HG03558 (cell line): ENCODE data around the gene KIAA0408.

ENCODE experiments used
- ATAC-seq: cut with Tn5 transposase; IDR thresholded peaks from one replicate; pipeline ENCODE4 v1.9.1; 2021; ENCODE audit warnings: moderate number of reproducible peaks; ENCODE audit not compliant: unreplicated experiment; ENCODE audit errors: extremely low read depth

KIAA0408 gene

GRCh38 chr6:127459231-127459641, at the start of gene KIAA0408:
Gene KIAA0408, minus strand, starts transcription at chr6:127459389. Its CDS starts 5,408 bp downstream, at chr6:127453981.
- ATAC-seq: no peak

- ATAC-seq: no peak
Measured at GRCh38 chr6:127506894-127507293, 47.7 kb upstream of the KIAA0408 start.

GRCh38 chr6:127503022-127503421, 43.8 kb upstream of the KIAA0408 start:
- no peak for ATAC-seq

DNA sequence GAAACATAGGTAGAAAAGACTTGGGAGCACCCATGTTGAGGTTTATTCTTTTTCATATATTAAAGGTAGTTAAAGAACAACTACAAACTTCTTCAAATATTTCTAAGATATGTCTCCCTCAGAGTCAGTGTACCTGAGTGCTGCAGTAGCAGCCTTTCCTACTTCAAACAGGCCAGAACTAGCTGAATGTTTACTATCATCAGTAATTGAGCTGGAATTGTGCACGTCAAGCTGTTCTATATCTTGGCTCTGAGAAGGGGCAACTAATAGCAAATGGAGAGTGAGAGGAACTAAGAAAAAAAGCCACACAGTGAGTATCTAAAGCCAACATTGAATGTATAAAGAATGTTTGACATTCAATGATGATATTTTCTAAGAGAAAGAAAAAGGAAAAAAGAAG, 38.2 kb upstream of the KIAA0408 start:
- ATAC-seq: no peak

DNA sequence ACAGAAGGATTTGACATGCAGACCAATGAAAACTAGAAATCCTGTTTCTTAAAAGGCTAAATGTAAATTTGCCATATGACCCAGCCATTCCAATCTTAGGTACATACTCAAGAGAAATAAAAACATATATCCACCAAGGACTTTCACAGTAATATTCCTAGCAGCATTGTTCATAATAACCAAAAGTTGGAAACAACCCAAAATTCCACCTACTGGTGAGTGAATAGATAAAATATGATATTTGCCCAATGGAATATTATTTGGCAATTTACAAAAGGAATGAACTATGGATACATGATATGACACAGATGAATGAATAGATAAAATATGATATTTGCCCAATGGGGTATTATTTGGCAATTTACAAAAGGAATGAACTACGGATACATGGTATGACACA, 37.3 kb upstream of the KIAA0408 start:
- ATAC-seq: no peak

DNA sequence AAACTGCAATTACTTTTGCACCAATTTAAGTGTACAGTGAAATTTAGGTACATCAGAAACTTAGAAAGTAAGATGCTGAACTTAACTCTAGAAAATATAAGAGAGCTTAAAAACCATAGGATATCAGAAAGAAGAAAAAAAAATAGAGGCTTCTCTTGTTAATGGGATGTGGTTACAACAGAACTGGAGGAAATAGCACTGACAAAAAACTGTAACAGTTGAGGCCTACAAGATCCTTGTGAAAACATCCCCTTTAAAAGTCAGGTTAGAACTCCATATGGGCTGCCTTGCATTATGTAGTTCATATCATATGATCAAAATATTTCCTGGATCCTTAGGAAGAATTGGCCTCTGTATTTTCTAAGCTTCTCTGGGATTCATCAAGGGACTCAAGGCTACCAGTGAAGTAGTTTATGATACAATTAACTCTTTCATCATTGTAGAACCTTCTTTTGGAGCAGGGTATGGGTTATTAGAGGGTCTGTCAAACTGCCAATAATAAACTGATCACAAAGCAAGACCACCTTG, 35.1 kb upstream of the KIAA0408 start:
- no peak for ATAC-seq

GRCh38 chr6:127489248-127489647, 30.1 kb upstream of the KIAA0408 start:
- no peak for ATAC-seq

GRCh38 chr6:127486934-127487333, 27.7 kb upstream of the KIAA0408 start:
- ATAC-seq: no peak

GRCh38 chr6:127484212-127484863, 25.1 kb upstream of the KIAA0408 start:
- peak; percentile 98 for ATAC-seq

- ATAC-seq: peak; percentile 8
Measured at GRCh38 chr6:127483399-127484055, 24.3 kb upstream of the KIAA0408 start.

DNA sequence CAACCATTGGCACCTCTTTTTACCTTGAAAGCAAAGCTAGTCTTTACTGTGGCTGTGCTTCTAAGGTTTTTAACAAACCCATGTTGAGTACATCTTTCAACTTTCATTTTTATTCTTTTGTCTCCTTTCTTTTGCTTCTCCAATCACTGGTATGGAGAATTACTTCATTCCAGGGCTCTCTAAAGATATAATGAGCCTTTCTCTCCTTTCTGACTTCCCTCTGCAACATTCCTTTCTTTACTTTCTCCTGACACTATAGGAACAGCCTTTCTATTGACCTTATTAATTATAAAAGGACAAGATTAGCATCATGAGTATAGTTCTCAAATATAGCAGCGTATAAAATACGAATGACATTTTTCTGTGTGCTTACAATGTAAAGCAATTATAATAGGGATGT, 23.1 kb upstream of the KIAA0408 start:
- ATAC-seq: no peak

DNA sequence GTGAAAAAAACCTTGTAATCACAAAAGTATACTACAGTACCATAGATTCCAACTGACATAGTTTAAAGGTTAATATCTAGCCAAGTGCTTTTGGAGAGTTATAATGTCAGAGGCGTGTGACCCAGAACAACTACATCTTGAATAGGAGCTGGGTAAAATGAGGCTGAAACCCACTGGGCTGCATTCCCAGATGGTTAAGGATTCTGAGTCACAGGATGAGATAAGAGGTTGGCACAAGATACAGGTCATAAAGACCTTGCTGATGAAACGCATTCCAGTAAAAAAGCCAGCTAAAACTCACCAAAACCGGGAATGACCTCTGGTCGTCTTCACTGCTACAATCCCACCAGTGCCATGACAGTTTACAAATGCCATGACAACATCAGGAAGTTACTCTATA, 22.4 kb upstream of the KIAA0408 start:
- no peak for ATAC-seq

DNA sequence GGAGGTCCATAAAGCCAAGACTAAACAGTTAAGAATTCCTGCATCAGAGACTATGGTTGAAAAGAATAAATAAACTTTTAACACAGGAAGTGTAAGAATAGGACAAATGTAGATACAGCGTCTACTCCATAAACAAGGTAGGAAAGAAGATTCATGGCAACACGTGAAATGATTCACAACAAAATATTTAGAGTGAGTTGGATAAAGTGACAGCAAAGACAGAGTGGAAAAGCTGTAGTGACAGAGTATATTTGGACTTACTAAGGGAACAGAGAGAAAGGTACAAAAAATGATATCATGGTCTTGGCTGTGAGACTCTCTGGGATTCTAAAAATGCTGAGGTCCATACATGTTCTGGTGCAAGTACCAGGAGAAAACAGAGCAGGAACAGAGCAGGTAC, 21.9 kb upstream of the KIAA0408 start:
- no peak for ATAC-seq

GRCh38 chr6:127477658-127478057, 18.5 kb upstream of the KIAA0408 start:
- no peak for ATAC-seq

DNA sequence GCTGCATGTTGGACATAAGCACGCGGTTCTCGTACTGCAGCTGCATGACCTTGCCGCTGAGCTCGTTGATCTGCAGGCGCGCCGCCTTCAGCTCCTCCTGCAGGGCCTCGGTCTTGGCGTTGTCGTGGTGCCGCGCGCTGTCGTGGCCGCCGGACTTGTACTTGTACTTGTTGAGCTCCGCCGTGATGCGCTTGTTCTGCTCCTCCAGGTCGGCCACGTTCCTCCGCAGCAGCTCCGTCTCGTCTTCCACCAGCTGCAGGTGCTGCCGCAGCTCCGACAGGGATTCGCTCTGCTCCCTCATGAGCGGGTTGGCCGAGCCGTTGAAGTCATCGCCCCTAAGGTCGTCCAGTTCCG, 16.6 kb upstream of the KIAA0408 start:
- no peak for ATAC-seq

GRCh38 chr6:127475135-127475822, 16.1 kb upstream of the KIAA0408 start:
- ATAC-seq: no peak

GRCh38 chr6:127471379-127472255, 12.4 kb upstream of the KIAA0408 start:
- no peak for ATAC-seq

- ATAC-seq: no peak
Measured at GRCh38 chr6:127468936-127469335, 9.7 kb upstream of the KIAA0408 start.

GRCh38 chr6:127466416-127466815, 7.2 kb upstream of the KIAA0408 start:
- ATAC-seq: no peak

GRCh38 chr6:127464881-127465459, 5.8 kb upstream of the KIAA0408 start:
- peak; percentile 87 for ATAC-seq
